BLaER1 treated with 17β-estradiol and CSF1 and Interleukin-3, amounts not matched to agents 10 nM and 100 nM (cell line): ENCODE results near the gene PPP2R1A.

Experiments used
- H3K27ac ChIP-seq, 11 experiments: shearing (Covaris generic); formaldehyde crosslinking; 2 replicates each; pipeline ENCODE4 v1.8.1; 2022
- H3K27me3 ChIP-seq, 11 experiments: shearing (Covaris generic); formaldehyde crosslinking; 2 replicates each; pipeline ENCODE4 v1.8.1; 2022
- H3K36me3 ChIP-seq, 11 experiments: shearing (Covaris generic); formaldehyde crosslinking; 2 replicates each; pipeline ENCODE4 v1.8.1; 2022
- H3K4me1 ChIP-seq, 10 experiments: shearing (Covaris generic); formaldehyde crosslinking; 2 replicates each; pipeline ENCODE4 v1.8.1; 2022
- H3K4me2 ChIP-seq, 11 experiments: shearing (Covaris generic); formaldehyde crosslinking; 2 replicates each; pipeline ENCODE4 v1.8.1; 2022
- H3K4me3 ChIP-seq, 10 experiments: shearing (Covaris generic); formaldehyde crosslinking; 2 replicates each; pipeline ENCODE4 v1.8.1; 2022
- H3K9ac ChIP-seq, 11 experiments: shearing (Covaris generic); formaldehyde crosslinking; 2 replicates each; pipeline ENCODE4 v1.8.1; 2022
- H3K9me3 ChIP-seq, 11 experiments: shearing (Covaris generic); formaldehyde crosslinking; replicated peaks in 1 of 11; 2 replicates each; pipeline ENCODE4 v1.8.1; 2022
- H4K20me1 ChIP-seq, 11 experiments: shearing (Covaris generic); formaldehyde crosslinking; 2 replicates each; pipeline ENCODE4 v1.8.1; 2022
- Cebpa-rat ChIP-seq, 11 experiments: shearing (Covaris generic); IDR thresholded peaks; 2 replicates each; pipeline ENCODE4 v1.8.1; 2022

The PPP2R1A gene

DNA sequence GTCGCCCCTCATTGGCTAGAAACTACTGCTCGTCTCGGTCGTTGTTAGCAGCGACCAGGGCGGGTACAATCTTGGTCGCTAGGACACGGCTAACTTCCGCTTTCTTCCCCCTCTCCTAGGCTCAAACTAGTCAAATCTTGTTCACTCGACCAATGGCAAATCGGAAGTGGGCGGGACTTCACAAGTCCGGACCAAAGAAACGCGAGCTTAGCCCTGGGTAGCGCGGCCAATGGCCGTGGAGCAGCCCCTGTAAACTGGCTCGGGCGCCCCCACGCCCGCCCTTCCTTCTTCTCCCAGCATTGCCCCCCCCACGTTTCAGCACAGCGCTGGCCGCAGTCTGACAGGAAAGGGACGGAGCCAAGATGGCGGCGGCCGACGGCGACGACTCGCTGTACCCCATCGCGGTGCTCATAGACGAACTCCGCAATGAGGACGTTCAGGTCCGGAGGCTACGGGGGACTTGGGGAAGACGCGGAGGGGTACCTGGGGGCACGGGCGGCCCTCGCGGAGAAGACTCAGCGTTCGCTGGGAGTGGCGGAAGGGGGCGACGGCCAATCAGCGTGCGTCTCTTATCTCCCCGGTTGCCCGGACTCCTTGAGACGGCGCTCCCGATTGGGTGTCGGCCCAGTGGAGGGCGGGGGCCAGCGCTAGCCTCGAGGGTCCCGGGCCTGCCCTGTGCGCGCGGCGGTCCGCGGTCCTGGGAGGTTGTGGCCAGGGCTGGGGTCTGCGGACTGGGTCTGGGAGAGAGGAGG lies at the start of gene PPP2R1A:
Gene PPP2R1A (plus strand): TSS at position 318 of the 752 bp plus-strand sequence. CDS start 45 bp downstream, at position 363.
- H3K9ac ChIP-seq, result peak within 1 kb of the TSS; percentile 96 to 100 (median 98)
- peaks cover 36 to 45% (median 42%) of the 10 kb centered on the region in 11 experiments; a peak in 21 of 22 replicates for H4K20me1 ChIP-seq
- H3K36me3 ChIP-seq, result peaks cover 28 to 40% (median 32%) of the 10 kb centered on the region in 11 experiments
- H3K4me3 ChIP-seq, result peak within 1 kb of the TSS; percentile 80 to 96 (median 90)
- H3K4me2 ChIP-seq, result peak within 1 kb of the TSS; percentile 94 to 100 (median 98)
- peaks cover 0 to 14% (median 0%) of the 10 kb centered on the region in 11 experiments; a peak in 4 of 22 replicates for H3K9me3 ChIP-seq
- H3K4me1 ChIP-seq, result peaks cover 37 to 51% (median 41%) of the 10 kb centered on the region in 10 experiments
- TF ChIP-seq Cebpa-rat (IDR thresholded peaks at IDR 0.05), result no peak
- H3K27me3 ChIP-seq, result no peaks in the 10 kb centered on the region
- H3K27ac ChIP-seq, result peak within 1 kb of the TSS; percentile 96 to 100 (median 98)

DNA sequence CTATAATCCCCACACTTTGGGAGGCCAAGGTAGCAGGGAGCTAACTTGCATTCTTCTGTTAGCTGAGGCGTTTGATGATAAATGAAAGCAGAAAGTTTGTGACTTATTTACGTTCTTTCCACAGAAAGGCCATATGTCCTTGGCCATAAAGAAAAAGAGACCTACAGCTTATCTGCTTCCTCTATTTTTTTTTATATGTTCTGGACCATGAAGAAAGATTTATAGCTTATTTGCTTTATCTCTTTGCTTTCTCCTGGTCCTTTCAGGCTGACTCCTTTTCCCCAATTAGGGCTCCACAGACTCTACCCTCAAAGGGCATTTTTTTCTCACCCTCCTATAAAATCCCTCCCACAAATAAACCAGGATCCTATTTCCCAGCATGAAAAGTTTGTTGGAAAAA lies 48.6 kb upstream of the PPP2R1A start:
- H4K20me1 ChIP-seq, result no peaks in the 10 kb centered on the region
- no peak overlapping the region for H3K9ac ChIP-seq
- no peak overlapping the region for H3K4me3 ChIP-seq
- peaks cover 10 to 38% (median 20%) of the 10 kb centered on the region in 11 experiments for H3K36me3 ChIP-seq
- peaks cover 41 to 77% (median 56%) of the 10 kb centered on the region in 11 experiments for H3K9me3 ChIP-seq
- no peaks in the 10 kb centered on the region for H3K27me3 ChIP-seq
- no peak for TF ChIP-seq Cebpa-rat (IDR thresholded peaks at IDR 0.05)
- no peak overlapping the region for H3K4me2 ChIP-seq
- no peak overlapping the region for H3K27ac ChIP-seq
- H3K4me1 ChIP-seq, result peaks cover 12 to 22% (median 18%) of the 10 kb centered on the region in 10 experiments

DNA sequence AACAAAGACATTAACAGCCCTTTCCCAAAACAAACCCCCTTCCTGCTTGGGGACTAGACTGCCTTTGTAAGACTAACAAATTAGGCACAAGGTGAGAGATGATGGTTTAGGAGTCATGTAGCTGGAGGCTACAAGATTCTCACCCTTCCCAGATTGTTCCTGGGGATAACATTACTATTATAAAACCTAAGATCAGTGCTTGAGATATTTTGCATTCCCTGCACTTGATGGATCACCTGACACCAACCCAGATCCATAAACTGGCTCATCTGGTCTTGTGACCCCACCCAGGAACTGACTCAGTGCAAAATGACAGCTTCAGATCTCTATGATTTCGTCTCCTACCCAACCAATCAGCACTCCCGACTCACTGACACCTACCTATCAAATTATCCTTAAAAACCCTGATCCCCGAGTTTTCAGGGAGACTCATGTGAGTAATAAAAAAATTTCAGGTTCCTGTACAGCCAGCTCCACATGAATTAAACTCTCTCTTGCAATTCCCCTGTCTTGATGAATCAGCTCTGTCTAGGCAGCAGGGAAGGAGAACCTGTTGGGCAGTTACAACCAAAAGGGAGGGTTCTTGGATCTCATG lies 47.8 kb upstream of the PPP2R1A start:
- Histone ChIP-seq H3K9ac (no peak overlapping the region), H3K27ac (no peak overlapping the region), H3K4me1 (peaks cover 12 to 22% (median 18%) of the 10 kb centered on the region in 10 experiments), H3K27me3 (no peaks in the 10 kb centered on the region), H3K36me3 (peaks cover 6 to 38% (median 23%) of the 10 kb centered on the region in 11 experiments; a peak in 15 of 22 replicates), H3K9me3 (peaks cover 43 to 77% (median 56%) of the 10 kb centered on the region in 11 experiments), H4K20me1 (no peaks in the 10 kb centered on the region), H3K4me3 (no peak overlapping the region), H3K4me2 (no peak overlapping the region)
- no peak for TF ChIP-seq Cebpa-rat (IDR thresholded peaks at IDR 0.05)

DNA sequence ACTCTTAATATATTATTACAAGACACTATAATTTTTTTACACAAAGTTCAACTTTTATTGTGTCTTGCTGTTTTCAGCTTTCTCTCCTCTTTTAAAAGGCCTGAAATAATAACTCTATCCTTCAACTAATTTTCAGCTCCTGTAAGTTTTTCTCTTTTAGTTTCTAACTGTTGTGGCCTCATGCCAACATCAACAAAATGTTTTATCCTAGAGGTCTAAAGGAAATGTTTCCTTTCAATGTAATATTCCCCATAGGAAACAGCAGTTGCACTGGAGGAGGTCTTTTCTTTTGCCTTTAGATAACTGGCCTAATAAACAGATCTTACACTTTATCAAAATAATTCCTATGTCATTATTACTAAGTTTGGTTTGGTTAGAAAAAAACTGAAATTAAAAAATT lies 41.6 kb upstream of the PPP2R1A start:
- no peak overlapping the region for H3K4me2 ChIP-seq
- H3K4me3 ChIP-seq, result no peak overlapping the region; a peak in 1 of 20 replicates
- H4K20me1 ChIP-seq, result no peaks in the 10 kb centered on the region
- H3K27ac ChIP-seq, result no peak overlapping the region
- TF ChIP-seq Cebpa-rat (IDR thresholded peaks at IDR 0.05), result no peak
- peaks cover 56 to 84% (median 64%) of the 10 kb centered on the region in 11 experiments for H3K36me3 ChIP-seq
- H3K9ac ChIP-seq, result no peak overlapping the region
- H3K27me3 ChIP-seq, result no peaks in the 10 kb centered on the region
- H3K4me1 ChIP-seq, result no peaks in the 10 kb centered on the region
- H3K9me3 ChIP-seq, result peaks cover 93 to 100% (median 98%) of the 10 kb centered on the region in 11 experiments

DNA sequence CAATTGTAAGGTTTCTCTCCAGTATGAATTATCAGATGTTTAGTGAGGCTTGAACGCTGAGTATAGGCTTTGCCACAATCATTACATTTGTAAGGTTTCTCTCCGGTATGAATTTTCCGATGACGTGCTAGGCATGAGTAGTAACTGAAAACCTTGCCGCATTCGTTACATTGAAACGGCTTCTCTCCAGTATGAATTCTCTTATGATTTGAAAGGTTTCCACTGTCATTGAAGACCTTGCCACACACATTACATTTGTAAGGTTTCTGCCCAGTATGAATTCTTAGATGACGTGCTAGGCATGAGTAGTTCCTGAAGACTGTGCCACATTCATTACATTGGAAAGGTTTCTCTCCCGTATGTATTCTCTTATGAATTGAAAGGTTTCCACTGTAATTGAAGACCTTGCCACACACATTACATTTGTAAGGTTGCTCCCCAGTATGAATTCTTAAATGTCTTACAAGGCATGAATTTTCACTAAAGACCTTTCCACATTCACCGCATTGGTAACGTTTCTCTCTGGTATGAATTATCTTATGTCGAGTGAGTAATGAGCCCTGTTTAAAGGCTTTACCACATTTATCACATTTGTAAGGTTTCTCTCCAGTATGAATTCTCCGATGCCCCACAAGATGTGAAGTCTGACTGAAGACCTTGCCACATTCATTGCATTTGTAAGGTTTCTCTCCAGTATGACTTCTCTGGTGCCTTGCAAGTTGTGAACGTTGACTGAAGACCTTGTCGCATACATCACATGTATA lies 34.1 kb upstream of the PPP2R1A start:
- H3K9me3 ChIP-seq, result peaks cover 100% of the 10 kb centered on the region in 11 experiments
- no peak overlapping the region for H3K9ac ChIP-seq
- TF ChIP-seq Cebpa-rat (IDR thresholded peaks at IDR 0.05), result no peak
- H3K27me3 ChIP-seq, result no peaks in the 10 kb centered on the region
- no peak overlapping the region for H3K27ac ChIP-seq
- H3K4me1 ChIP-seq, result no peaks in the 10 kb centered on the region
- H3K4me3 ChIP-seq, result peak overlapping the region in 9 of 10 experiments; percentile 3 to 45 (median 19); a peak in 7 of 20 replicates
- H3K36me3 ChIP-seq, result peaks cover 98 to 100% (median 100%) of the 10 kb centered on the region in 11 experiments
- no peaks in the 10 kb centered on the region for H4K20me1 ChIP-seq
- H3K4me2 ChIP-seq, result no peak overlapping the region

DNA sequence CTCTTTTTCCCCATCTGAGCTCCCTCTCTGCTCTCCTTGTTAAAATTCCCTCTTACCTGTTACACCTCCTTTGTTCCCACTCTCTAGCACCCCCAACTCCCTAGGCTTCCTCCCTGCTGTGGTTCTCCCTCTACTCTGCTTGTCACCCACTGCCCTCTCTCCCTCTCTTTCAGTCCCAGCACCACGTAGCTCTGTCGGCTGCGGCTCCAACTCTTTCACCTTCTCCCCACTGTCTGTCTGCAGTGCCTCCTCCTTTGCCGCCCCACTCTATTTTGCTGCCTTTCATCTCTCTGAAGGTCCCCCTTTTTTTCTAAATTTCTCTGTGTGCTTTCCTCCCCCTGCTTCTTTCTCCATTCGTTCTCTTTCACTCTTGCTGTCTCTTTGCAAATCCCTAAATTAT lies 19.5 kb upstream of the PPP2R1A start:
- H4K20me1 ChIP-seq, result no peaks in the 10 kb centered on the region
- H3K4me3 ChIP-seq, result peak overlapping the region; percentile 79 to 97 (median 88)
- peak overlapping the region in 9 of 11 experiments; percentile 71 to 85 (median 78); a peak in 15 of 22 replicates for H3K27ac ChIP-seq
- peaks cover 35 to 45% (median 42%) of the 10 kb centered on the region in 11 experiments for H3K36me3 ChIP-seq
- H3K4me1 ChIP-seq, result peaks cover 18 to 25% (median 21%) of the 10 kb centered on the region in 10 experiments
- H3K9me3 ChIP-seq, result peaks cover 27 to 63% (median 38%) of the 10 kb centered on the region in 11 experiments
- H3K9ac ChIP-seq, result peak overlapping the region; percentile 81 to 93 (median 87)
- H3K27me3 ChIP-seq, result no peaks in the 10 kb centered on the region
- H3K4me2 ChIP-seq, result peak overlapping the region; percentile 91 to 99 (median 97)
- no peak for TF ChIP-seq Cebpa-rat (IDR thresholded peaks at IDR 0.05)

DNA sequence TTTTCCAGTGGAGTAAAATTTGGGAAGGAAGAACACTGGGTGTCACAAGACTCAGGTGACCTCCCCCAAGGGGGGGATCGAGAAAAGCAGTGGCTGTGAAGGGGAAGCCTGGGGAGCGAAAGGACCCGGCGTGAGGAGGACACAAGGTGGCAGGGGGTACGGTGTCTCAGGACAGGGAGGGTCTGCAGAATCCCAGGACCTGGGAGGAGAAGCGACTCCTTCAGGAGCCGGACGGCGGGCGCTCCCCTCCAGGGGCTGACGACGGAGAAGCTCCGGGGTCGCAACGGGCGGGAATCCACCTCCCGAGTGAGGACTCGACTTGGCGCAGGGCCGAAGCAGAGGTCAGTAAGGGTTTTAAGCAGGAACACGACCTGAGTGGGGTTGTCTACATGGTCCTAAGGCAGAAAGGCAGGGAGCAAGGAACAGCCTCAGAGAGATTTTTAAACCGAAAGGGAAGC lies 19.0 kb upstream of the PPP2R1A start:
- H3K4me2 ChIP-seq, result peak overlapping the region; percentile 91 to 99 (median 97)
- TF ChIP-seq Cebpa-rat (IDR thresholded peaks at IDR 0.05), result no peak
- H3K36me3 ChIP-seq, result peaks cover 29 to 39% (median 36%) of the 10 kb centered on the region in 11 experiments
- peak overlapping the region; percentile 79 to 97 (median 88) for H3K4me3 ChIP-seq
- H3K27me3 ChIP-seq, result no peaks in the 10 kb centered on the region
- H4K20me1 ChIP-seq, result no peaks in the 10 kb centered on the region
- H3K9me3 ChIP-seq, result peaks cover 21 to 57% (median 32%) of the 10 kb centered on the region in 11 experiments; a peak in 21 of 22 replicates
- peak overlapping the region; percentile 57 to 85 (median 77) for H3K27ac ChIP-seq
- peaks cover 18 to 25% (median 21%) of the 10 kb centered on the region in 10 experiments for H3K4me1 ChIP-seq
- peak overlapping the region; percentile 81 to 93 (median 87) for H3K9ac ChIP-seq

DNA sequence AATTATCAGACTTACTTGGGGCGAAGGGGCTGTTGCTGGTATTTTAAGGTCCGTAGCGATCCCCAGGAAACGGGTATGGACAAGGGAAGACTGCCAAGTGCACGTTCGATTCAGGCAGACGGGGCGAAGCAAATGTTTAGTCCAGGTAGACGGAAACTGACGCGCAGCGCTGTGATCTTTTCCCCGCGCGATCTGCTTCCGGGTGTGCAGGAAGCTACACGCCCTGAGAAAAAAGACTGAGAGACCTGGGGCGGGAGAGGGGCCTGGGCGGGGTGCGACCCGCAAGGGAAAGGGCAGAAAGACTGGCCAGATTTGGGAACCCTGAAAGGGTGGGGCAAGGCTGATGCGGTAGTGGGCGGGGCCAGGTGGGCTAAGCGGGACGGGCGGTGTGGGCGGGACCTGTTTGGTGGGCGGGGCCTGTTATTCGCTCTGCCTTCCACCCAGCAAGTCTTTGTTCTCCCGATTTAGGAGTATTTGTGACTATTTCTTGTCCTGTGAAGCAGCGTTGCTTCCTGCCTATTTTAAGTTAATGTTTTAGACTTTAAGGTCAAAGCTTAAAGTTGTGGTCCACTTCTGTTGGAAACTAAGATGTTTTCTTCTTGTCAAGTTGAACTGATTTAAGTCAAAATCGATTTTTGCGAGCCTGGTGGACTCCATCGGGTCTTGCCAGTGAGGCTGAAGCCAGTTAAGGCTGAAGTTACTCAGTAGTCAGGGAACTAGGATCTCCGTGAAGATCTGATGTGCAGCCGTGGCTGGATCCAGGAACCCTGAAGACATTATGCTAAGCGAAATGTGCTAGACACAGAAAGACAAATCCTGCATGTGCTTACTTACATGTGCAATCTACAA lies 18.3 kb upstream of the PPP2R1A start, which contains the start of gene ZNF836:
Gene ZNF836 (minus strand): TSS at position 301 of the 849 bp plus-strand sequence. CDS start 3,549 bp downstream, outside the sequence.
- TF ChIP-seq Cebpa-rat (IDR thresholded peaks at IDR 0.05), result no peak
- peak within 1 kb of the TSS; percentile 91 to 99 (median 97) for H3K4me2 ChIP-seq
- H3K9me3 ChIP-seq, result peaks cover 16 to 51% (median 28%) of the 10 kb centered on the region in 11 experiments; a peak in 21 of 22 replicates
- H3K9ac ChIP-seq, result peak within 1 kb of the TSS; percentile 81 to 93 (median 87)
- H3K27ac ChIP-seq, result peak within 1 kb of the TSS; percentile 57 to 85 (median 77)
- no peaks in the 10 kb centered on the region for H4K20me1 ChIP-seq
- H3K36me3 ChIP-seq, result peaks cover 23 to 32% (median 31%) of the 10 kb centered on the region in 11 experiments
- peak within 1 kb of the TSS; percentile 79 to 97 (median 88) for H3K4me3 ChIP-seq
- no peaks in the 10 kb centered on the region for H3K27me3 ChIP-seq
- peaks cover 18 to 25% (median 21%) of the 10 kb centered on the region in 10 experiments for H3K4me1 ChIP-seq
